ENCODE results near the gene RAD51B.

Gene RAD51B

GRCh38 chr14:68154275-68154674, 334.7 kb downstream of the RAD51B start:
- DNase-seq, result no peak

- no peak for DNase-seq
Measured at GRCh38 chr14:68157971-68158371, 338.4 kb downstream of the RAD51B start.

GRCh38 chr14:68158640-68159039, 339.1 kb downstream of the RAD51B start:
- no peak for DNase-seq

GRCh38 chr14:68159701-68160633, 340.4 kb downstream of the RAD51B start:
- no peak for DNase-seq

- no peak for DNase-seq
Measured at GRCh38 chr14:68160779-68161546, 341.4 kb downstream of the RAD51B start.

- no peak for DNase-seq
Measured at GRCh38 chr14:68162887-68163286, 343.3 kb downstream of the RAD51B start.

- no peak for DNase-seq
Measured at GRCh38 chr14:68164711-68165113, 345.1 kb downstream of the RAD51B start.

GRCh38 chr14:68165274-68165843, 345.8 kb downstream of the RAD51B start:
- DNase-seq, result no peak

- no peak for DNase-seq
Measured at GRCh38 chr14:68166731-68167382, 347.3 kb downstream of the RAD51B start.

GRCh38 chr14:68167383-68168087, 348.0 kb downstream of the RAD51B start:
- DNase-seq, result no peak

GRCh38 chr14:68168460-68169109, 349.0 kb downstream of the RAD51B start:
- no peak for DNase-seq

- no peak for DNase-seq
Measured at GRCh38 chr14:68172216-68172615, 352.6 kb downstream of the RAD51B start.

GRCh38 chr14:68172627-68173026, 353.0 kb downstream of the RAD51B start:
- no peak for DNase-seq

- no peak for DNase-seq
Measured at GRCh38 chr14:68173227-68173972, 353.8 kb downstream of the RAD51B start.

GRCh38 chr14:68174446-68174845, 354.9 kb downstream of the RAD51B start:
- DNase-seq, result no peak

- DNase-seq, result no peak
Measured at GRCh38 chr14:68176687-68177086, 357.1 kb downstream of the RAD51B start.

- no peak for DNase-seq
Measured at GRCh38 chr14:68177728-68178127, 358.1 kb downstream of the RAD51B start.

GRCh38 chr14:68178282-68178681, 358.7 kb downstream of the RAD51B start:
- DNase-seq, result no peak

- DNase-seq, result no peak
Measured at GRCh38 chr14:68181519-68182326, 362.1 kb downstream of the RAD51B start.

- no peak for DNase-seq
Measured at GRCh38 chr14:68182492-68182891, 362.9 kb downstream of the RAD51B start.

Data from NCI-H2107 (cell line).